ENCODE data around the gene STUB1.

STUB1 gene

DNA sequence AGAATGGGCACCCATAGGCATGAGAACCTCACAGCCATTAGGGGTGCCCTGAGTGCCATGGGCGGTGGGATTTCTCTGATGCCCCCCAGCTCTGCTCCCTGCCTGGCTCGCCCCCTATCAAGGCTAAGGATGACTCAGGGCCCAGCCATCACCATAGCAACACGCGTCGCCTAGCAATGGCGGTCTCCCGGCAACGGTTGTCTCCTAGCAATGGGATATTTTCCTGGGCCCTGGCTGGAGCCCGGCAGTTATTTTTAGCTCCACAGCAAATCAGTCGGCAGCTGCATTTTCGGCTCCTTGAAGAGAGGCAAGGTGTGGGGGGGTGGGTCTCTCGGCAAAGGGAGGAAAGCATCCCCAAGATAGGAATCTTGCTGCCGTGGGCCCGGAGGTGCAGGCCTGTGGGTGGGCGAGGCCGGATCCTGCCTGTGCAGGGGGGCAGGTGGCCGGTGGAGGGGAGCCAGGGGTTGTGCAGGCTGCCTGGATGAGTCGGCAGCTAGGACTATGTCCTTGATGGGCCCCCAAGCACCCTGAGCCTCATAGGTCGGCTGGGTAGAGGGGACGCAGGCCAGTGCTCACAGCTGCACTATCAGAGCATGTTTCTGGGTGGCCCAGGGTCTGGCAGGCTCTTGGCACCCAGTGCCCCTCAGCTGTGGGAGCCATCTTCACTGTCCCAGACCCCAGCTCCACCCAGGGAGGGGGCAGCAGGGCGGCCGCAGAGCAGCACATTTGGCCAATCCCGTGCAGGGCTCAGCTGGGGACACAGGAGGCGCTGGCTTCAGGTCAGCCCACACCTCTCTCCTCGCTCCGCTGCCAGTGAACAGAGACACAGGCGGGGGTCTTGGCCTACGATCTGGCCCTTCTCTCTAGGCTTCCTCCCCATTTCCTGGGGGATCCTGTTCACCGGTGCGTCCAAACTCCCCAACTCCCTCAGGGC, 29.6 kb downstream of the STUB1 start:
- TF ChIP-seq TCF4 (CRISPR knock-in tag; IDR thresholded peaks at IDR 0.05; ENCODE audit: borderline replicate concordance) (no peak), SNAI2 (CRISPR knock-in tag; IDR thresholded peaks at IDR 0.05) (no peak), ZFP3 (CRISPR knock-in tag; IDR thresholded peaks at IDR 0.05) (no peak), ZNF565 (CRISPR knock-in tag; conservative IDR thresholded peaks at IDR 0.05; ENCODE audit: low read depth) (no peak), PPARA (CRISPR knock-in tag; IDR thresholded peaks at IDR 0.05; ENCODE audit: borderline replicate concordance) (no peak), CSDC2 (CRISPR knock-in tag; IDR thresholded peaks at IDR 0.05) (no peak), RARB (CRISPR knock-in tag; IDR thresholded peaks at IDR 0.05) (no peak)
- TF ChIP-seq, protein P1, sequence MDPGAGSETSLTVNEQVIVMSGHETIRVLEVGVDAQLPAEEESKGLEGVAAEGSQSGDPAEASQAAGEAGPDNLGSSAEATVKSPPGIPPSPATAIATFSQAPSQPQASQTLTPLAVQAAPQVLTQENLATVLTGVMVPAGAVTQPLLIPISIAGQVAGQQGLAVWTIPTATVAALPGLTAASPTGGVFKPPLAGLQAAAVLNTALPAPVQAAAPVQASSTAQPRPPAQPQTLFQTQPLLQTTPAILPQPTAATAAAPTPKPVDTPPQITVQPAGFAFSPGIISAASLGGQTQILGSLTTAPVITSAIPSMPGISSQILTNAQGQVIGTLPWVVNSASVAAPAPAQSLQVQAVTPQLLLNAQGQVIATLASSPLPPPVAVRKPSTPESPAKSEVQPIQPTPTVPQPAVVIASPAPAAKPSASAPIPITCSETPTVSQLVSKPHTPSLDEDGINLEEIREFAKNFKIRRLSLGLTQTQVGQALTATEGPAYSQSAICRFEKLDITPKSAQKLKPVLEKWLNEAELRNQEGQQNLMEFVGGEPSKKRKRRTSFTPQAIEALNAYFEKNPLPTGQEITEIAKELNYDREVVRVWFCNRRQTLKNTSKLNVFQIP (CRISPR knock-in tag; IDR thresholded peaks at IDR 0.05; ENCODE audit: borderline replicate concordance, low read depth), result no peak
- TF ChIP-seq, protein P2, sequence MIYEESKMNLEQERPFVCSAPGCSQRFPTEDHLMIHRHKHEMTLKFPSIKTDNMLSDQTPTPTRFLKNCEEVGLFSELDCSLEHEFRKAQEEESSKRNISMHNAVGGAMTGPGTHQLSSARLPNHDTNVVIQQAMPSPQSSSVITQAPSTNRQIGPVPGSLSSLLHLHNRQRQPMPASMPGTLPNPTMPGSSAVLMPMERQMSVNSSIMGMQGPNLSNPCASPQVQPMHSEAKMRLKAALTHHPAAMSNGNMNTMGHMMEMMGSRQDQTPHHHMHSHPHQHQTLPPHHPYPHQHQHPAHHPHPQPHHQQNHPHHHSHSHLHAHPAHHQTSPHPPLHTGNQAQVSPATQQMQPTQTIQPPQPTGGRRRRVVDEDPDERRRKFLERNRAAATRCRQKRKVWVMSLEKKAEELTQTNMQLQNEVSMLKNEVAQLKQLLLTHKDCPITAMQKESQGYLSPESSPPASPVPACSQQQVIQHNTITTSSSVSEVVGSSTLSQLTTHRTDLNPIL (CRISPR knock-in tag; IDR thresholded peaks at IDR 0.05; ENCODE audit: low read depth), result no peak
- peak; percentile 55 for ATAC-seq

DNA sequence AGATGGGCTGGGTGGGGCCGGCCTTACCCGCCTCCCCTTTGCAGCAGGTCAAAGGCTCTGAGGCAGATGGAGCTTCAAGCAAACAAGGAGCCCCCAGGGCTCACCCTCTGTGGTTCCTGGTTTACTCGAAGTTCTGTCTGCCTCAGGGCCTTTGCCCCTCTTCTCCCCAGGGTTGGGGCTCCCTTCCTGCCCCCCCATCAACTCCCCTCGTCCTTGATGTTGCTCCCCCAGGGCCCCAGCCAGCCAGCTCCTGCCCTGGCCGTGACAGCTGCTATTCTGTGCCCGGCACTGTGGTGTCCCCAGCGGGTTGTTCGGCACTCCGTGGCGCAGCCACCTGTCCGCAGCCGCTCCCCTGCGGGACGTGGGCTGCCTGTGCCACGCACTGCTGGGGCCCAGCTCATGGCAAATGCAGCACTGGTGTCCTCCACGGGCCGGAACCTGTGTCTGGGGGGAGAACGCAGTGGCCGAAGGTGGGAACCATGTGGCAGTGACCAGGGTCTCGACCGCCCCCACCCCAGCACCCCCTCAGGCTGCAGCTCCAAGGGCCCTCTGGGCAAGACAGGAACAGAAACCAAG, 30.4 kb downstream of the STUB1 start:
- ATAC-seq, result no peak
- TF ChIP-seq BACH2 (CRISPR knock-in tag; IDR thresholded peaks at IDR 0.05; ENCODE audit: borderline replicate concordance) (no peak), PPARA (CRISPR knock-in tag; IDR thresholded peaks at IDR 0.05; ENCODE audit: borderline replicate concordance) (no peak), ZNF70 (CRISPR knock-in tag; IDR thresholded peaks at IDR 0.05) (no peak), GLIS3 (CRISPR knock-in tag; IDR thresholded peaks at IDR 0.05) (no peak), SNAI2 (CRISPR knock-in tag; IDR thresholded peaks at IDR 0.05) (no peak), RARB (CRISPR knock-in tag; IDR thresholded peaks at IDR 0.05) (no peak), OSR1 (CRISPR knock-in tag; IDR thresholded peaks at IDR 0.05) (no peak), ZC3H10 (CRISPR knock-in tag; IDR thresholded peaks at IDR 0.05) (no peak), ZFP30 (CRISPR knock-in tag; IDR thresholded peaks at IDR 0.05) (no peak), ZNF8 (CRISPR knock-in tag; IDR thresholded peaks at IDR 0.05) (no peak), ESRRG (CRISPR knock-in tag; IDR thresholded peaks at IDR 0.05) (no peak), ZFP3 (CRISPR knock-in tag; IDR thresholded peaks at IDR 0.05) (no peak), CSDC2 (CRISPR knock-in tag; IDR thresholded peaks at IDR 0.05) (no peak), ARNTL (CRISPR knock-in tag; IDR thresholded peaks at IDR 0.05; ENCODE audit: borderline replicate concordance, low read depth) (no peak), ZNF565 (CRISPR knock-in tag; conservative IDR thresholded peaks at IDR 0.05; ENCODE audit: low read depth) (no peak), TOX (CRISPR knock-in tag; IDR thresholded peaks at IDR 0.05; ENCODE audit: borderline replicate concordance) (no peak)
- TF ChIP-seq, protein P2 (CRISPR knock-in tag; IDR thresholded peaks at IDR 0.05; ENCODE audit: low read depth), result no peak
- TF ChIP-seq, protein P3, sequence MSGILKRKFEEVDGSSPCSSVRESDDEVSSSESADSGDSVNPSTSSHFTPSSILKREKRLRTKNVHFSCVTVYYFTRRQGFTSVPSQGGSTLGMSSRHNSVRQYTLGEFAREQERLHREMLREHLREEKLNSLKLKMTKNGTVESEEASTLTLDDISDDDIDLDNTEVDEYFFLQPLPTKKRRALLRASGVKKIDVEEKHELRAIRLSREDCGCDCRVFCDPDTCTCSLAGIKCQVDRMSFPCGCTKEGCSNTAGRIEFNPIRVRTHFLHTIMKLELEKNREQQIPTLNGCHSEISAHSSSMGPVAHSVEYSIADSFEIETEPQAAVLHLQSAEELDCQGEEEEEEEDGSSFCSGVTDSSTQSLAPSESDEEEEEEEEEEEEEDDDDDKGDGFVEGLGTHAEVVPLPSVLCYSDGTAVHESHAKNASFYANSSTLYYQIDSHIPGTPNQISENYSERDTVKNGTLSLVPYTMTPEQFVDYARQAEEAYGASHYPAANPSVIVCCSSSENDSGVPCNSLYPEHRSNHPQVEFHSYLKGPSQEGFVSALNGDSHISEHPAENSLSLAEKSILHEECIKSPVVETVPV (CRISPR knock-in tag; IDR thresholded peaks at IDR 0.05), result no peak
- TF ChIP-seq, protein P1 (CRISPR knock-in tag; IDR thresholded peaks at IDR 0.05; ENCODE audit: borderline replicate concordance, low read depth), result no peak

DNA sequence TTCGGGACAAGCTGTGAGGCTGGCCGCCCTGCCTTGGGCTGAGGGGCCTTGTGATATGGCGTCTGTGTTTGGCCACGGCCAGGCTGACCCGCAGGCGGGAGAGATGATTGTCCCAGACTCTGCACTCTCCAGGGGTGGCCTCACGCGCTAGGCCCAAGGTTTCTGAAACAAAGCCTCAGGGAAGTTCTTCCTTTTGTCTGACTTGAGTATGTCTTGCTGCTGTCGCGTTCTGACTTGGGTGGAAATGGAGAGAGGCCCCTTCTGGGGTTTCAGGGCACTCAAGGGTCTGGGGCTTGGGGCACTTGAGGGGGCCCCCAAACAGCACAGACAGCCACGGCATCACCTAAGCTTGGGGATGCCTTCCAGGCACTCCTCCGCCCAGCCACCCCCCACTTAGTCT, 30.9 kb downstream of the STUB1 start:
- TF ChIP-seq OSR1 (CRISPR knock-in tag; IDR thresholded peaks at IDR 0.05), result no peak
- no peak for TF ChIP-seq SNAI2 (CRISPR knock-in tag; IDR thresholded peaks at IDR 0.05)
- no peak for ATAC-seq

Data from SK-N-SH treated with all-trans-retinoic acid at 6 μM for 48 hours (cell line).